Hepatocyte (in vitro differentiated cells): Measurements from ENCODE around the gene TNS3. TPM values are rescaled to one million over a fixed set of nuclear protein-coding genes. Genes with fewer than 3 reads are reported as not detected.
A peak's percentile ranks its signal among the peaks of the same experiment; 100 is the strongest.

Source experiments
- DNase-seq: peaks from one replicate; pipeline ENCODE4 v3.0.0-alpha.2; 2016; ENCODE audit warnings: low spot score
- H2AFZ ChIP-seq: fragments of 200-600 bp; sonication (generic); 2 replicates; pipeline ENCODE4 v1.6.0; 2016; ENCODE audit warnings: antibody characterized with exemption, mild to moderate bottlenecking
- H3K27ac ChIP-seq: fragments of 200-600 bp; sonication (generic); 2 replicates; pipeline ENCODE4 v1.5.1; 2016; ENCODE audit warnings: mild to moderate bottlenecking
- H3K27me3 ChIP-seq: fragments of 200-600 bp; sonication (generic); 2 replicates; pipeline ENCODE4 v1.6.1; 2016
- H3K36me3 ChIP-seq: fragments of 200-600 bp; sonication (generic); replicated peaks from 2 replicates; pipeline ENCODE4 v1.5.1; 2016; ENCODE audit warnings: low read depth; ENCODE audit not compliant: insufficient read depth
- H3K4me1 ChIP-seq: fragments of 200-600 bp; sonication (generic); 2 replicates; pipeline ENCODE4 v1.5.1; 2016; ENCODE audit warnings: mild to moderate bottlenecking, moderate library complexity; ENCODE audit not compliant: insufficient read depth
- H3K4me2 ChIP-seq: fragments of 200-600 bp; sonication (generic); 2 replicates; pipeline ENCODE4 v1.6.0; 2016
- H3K4me3 ChIP-seq: fragments of 200-600 bp; sonication (generic); 2 replicates; pipeline ENCODE4 v1.5.1; 2016; ENCODE audit warnings: mild to moderate bottlenecking
- H3K79me2 ChIP-seq: fragments of 200-600 bp; sonication (generic); 2 replicates; pipeline ENCODE4 v1.6.0; 2017; ENCODE audit warnings: mild to moderate bottlenecking
- H3K9me2 ChIP-seq: fragments of 200-600 bp; sonication (generic); replicated peaks from 2 replicates; pipeline ENCODE4 v1.6.0; 2017; ENCODE audit warnings: mild to moderate bottlenecking; ENCODE audit not compliant: insufficient read depth
- H3K9me3 ChIP-seq: fragments of 200-600 bp; sonication (generic); 2 replicates; pipeline ENCODE4 v1.5.1; 2016; ENCODE audit warnings: low read depth, mild to moderate bottlenecking
- H4K20me1 ChIP-seq: fragments of 200-600 bp; sonication (generic); 2 replicates; pipeline ENCODE4 v1.6.0; 2016; ENCODE audit warnings: mild to moderate bottlenecking; ENCODE audit not compliant: insufficient read depth, poor library complexity, severe bottlenecking
- CTCF ChIP-seq: fragments of 200-600 bp; sonication (generic); IDR thresholded peaks from 2 replicates; pipeline ENCODE4 v1.5.1; 2016; ENCODE audit warnings: antibody characterized with exemption, mild to moderate bottlenecking; ENCODE audit not compliant: poor library complexity
- EZH2 ChIP-seq: fragments of 200-600 bp; sonication (generic); IDR thresholded peaks from 2 replicates; pipeline ENCODE4 v1.6.1; 2016; ENCODE audit warnings: antibody characterized with exemption, mild to moderate bottlenecking, borderline replicate concordance
- EZH2phosphoT487 ChIP-seq: fragments of 200-600 bp; sonication (generic); IDR thresholded peaks from one replicate; pipeline ENCODE4 v1.6.1; 2018; ENCODE audit warnings: antibody characterized with exemption, mild to moderate bottlenecking, low read depth, moderate library complexity; ENCODE audit not compliant: unreplicated experiment, severe bottlenecking
- WGBS: methylation state at CpG from one replicate; pipeline ENCODE4 v1.1.6; 2016; ENCODE audit warnings: low lambda C conversion rate; ENCODE audit errors: missing lambda C conversion rate; 5-methylcytosine and 5-hydroxymethylcytosine counted together
- polyA plus RNA-seq: library from polyadenylated mRNA; unstranded; fragments of >200 nt; fragmentation: Nextera tagmentation; extraction: Ambion mirVana; gene quantifications from 2 replicates; pipeline ENCODE4 v1.2.1, GENCODE V29; 2016
- total RNA-seq: library from RNA; depleted of rRNA; stranded (reverse); fragments of >200 nt; gene quantifications from 2 replicates; pipeline ENCODE4 v1.2.3, GENCODE V29; 2014

The TNS3 gene
- total and polyA plus RNA-seq, 2 experiments from 2014 or later: 30.0 to 73.3 TPM

GRCh38 chr7:47484923-47485639 is 96.8 kb downstream of the TNS3 start:
- no peaks in the 10 kb centered on the region for H3K36me3 ChIP-seq
- peaks cover 94% of the 10 kb centered on the region for H3K79me2 ChIP-seq
- H3K4me2 ChIP-seq: peak overlapping the region; percentile 31
- H3K27me3 ChIP-seq: no peaks in the 10 kb centered on the region
- no peak for TF ChIP-seq EZH2
- TF ChIP-seq CTCF: no peak
- no peak for TF ChIP-seq EZH2phosphoT487
- 73% methylated on average over 17 of the region's 17 CpGs for WGBS
- no peak for DNase-seq
- peaks cover 91% of the 10 kb centered on the region for H3K4me1 ChIP-seq
- peaks cover 15% of the 10 kb centered on the region for H4K20me1 ChIP-seq
- H3K27ac ChIP-seq: peak overlapping the region; percentile 93
- H3K4me3 ChIP-seq: no peak overlapping the region
- H2AFZ ChIP-seq: no peak overlapping the region
- no peaks in the 10 kb centered on the region for H3K9me2 ChIP-seq
- H3K9me3 ChIP-seq: no peaks in the 10 kb centered on the region

- DNase-seq: no peak
- Histone ChIP-seq H3K4me1 (peaks cover 86% of the 10 kb centered on the region), H3K4me3 (no peak overlapping the region), H3K36me3 (no peaks in the 10 kb centered on the region), H3K4me2 (peak overlapping the region; percentile 5), H3K9me3 (no peaks in the 10 kb centered on the region), H3K9me2 (no peaks in the 10 kb centered on the region), H2AFZ (no peak overlapping the region), H4K20me1 (peaks cover 13% of the 10 kb centered on the region), H3K27ac (peak overlapping the region; percentile 93), H3K79me2 (peaks cover 94% of the 10 kb centered on the region), H3K27me3 (no peaks in the 10 kb centered on the region)
- whole genome bisulfite sequencing: 93% methylated on average over 7 of the region's 7 CpGs
- no peak for TF ChIP-seq CTCF
- TF ChIP-seq EZH2phosphoT487: no peak
- no peak for TF ChIP-seq EZH2
These were observed 97.5 kb downstream of the TNS3 start for GRCh38 chr7:47484457-47484856.

GRCh38 chr7:47483604-47484273 is 98.2 kb downstream of the TNS3 start:
- TF ChIP-seq EZH2 (no peak), CTCF (peak; percentile 36), EZH2phosphoT487 (no peak)
- Histone ChIP-seq H3K4me2 (no peak overlapping the region), H3K27me3 (no peaks in the 10 kb centered on the region), H3K4me1 (peaks cover 86% of the 10 kb centered on the region), H3K9me3 (no peaks in the 10 kb centered on the region), H3K27ac (peak overlapping the region; percentile 93), H3K9me2 (no peaks in the 10 kb centered on the region), H3K79me2 (peaks cover 94% of the 10 kb centered on the region), H4K20me1 (peaks cover 8% of the 10 kb centered on the region), H3K4me3 (no peak overlapping the region), H3K36me3 (no peaks in the 10 kb centered on the region), H2AFZ (no peak overlapping the region)
- 78% methylated on average over 16 of the region's 16 CpGs for WGBS
- DNase-seq: no peak
